Skeletal muscle satellite cell (primary cell): ENCODE data around the gene SNX14. TPM values are rescaled to one million over a fixed set of nuclear protein-coding genes. Genes with fewer than 3 reads are reported as not detected.
"Not testable (repeated sequence)": the region's sequence is repeated elsewhere in the genome, so short reads cannot be mapped to it uniquely, and the experiment has no call there.

Experiments used
- H3K27me3 ChIP-seq: 2 replicates; pipeline ENCODE4 v1.7.0; 2013; ENCODE audit warnings: low read length; ENCODE audit not compliant: control insufficient read depth, insufficient read depth
- H3K36me3 ChIP-seq: 2 replicates; pipeline ENCODE4 v1.7.0; 2013; ENCODE audit warnings: mild to moderate bottlenecking, control low read depth, low read length; ENCODE audit not compliant: insufficient read depth
- H3K4me1 ChIP-seq: 2 replicates; pipeline ENCODE4 v1.7.0; 2013; ENCODE audit warnings: low read length; ENCODE audit not compliant: control insufficient read depth, insufficient read depth
- H3K4me2 ChIP-seq: 2 replicates; pipeline ENCODE4 v1.7.0; 2013; ENCODE audit warnings: mild to moderate bottlenecking, low read length
- H3K4me3 ChIP-seq: 2 replicates; pipeline ENCODE4 v1.7.0; 2013; ENCODE audit warnings: low read length
- H3K9ac ChIP-seq: 2 replicates; pipeline ENCODE4 v1.7.0; 2013; ENCODE audit warnings: mild to moderate bottlenecking, low read depth, low read length, moderate library complexity
- H3K9me3 ChIP-seq: replicated peaks from 2 replicates; pipeline ENCODE4 v1.7.0; 2013; ENCODE audit warnings: mild to moderate bottlenecking, control low read depth, low read length
- total RNA-seq: library from RNA; depleted of rRNA; stranded (reverse); fragments of >200 nt; gene quantifications from 2 replicates; pipeline ENCODE4 v1.2.3, GENCODE V29; 2012; rRNA removed

SNX14 gene, protein sequence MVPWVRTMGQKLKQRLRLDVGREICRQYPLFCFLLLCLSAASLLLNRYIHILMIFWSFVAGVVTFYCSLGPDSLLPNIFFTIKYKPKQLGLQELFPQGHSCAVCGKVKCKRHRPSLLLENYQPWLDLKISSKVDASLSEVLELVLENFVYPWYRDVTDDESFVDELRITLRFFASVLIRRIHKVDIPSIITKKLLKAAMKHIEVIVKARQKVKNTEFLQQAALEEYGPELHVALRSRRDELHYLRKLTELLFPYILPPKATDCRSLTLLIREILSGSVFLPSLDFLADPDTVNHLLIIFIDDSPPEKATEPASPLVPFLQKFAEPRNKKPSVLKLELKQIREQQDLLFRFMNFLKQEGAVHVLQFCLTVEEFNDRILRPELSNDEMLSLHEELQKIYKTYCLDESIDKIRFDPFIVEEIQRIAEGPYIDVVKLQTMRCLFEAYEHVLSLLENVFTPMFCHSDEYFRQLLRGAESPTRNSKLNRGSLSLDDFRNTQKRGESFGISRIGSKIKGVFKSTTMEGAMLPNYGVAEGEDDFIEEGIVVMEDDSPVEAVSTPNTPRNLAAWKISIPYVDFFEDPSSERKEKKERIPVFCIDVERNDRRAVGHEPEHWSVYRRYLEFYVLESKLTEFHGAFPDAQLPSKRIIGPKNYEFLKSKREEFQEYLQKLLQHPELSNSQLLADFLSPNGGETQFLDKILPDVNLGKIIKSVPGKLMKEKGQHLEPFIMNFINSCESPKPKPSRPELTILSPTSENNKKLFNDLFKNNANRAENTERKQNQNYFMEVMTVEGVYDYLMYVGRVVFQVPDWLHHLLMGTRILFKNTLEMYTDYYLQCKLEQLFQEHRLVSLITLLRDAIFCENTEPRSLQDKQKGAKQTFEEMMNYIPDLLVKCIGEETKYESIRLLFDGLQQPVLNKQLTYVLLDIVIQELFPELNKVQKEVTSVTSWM
- total RNA-seq, result 71.0 and 91.8 TPM in 2 replicates

DNA sequence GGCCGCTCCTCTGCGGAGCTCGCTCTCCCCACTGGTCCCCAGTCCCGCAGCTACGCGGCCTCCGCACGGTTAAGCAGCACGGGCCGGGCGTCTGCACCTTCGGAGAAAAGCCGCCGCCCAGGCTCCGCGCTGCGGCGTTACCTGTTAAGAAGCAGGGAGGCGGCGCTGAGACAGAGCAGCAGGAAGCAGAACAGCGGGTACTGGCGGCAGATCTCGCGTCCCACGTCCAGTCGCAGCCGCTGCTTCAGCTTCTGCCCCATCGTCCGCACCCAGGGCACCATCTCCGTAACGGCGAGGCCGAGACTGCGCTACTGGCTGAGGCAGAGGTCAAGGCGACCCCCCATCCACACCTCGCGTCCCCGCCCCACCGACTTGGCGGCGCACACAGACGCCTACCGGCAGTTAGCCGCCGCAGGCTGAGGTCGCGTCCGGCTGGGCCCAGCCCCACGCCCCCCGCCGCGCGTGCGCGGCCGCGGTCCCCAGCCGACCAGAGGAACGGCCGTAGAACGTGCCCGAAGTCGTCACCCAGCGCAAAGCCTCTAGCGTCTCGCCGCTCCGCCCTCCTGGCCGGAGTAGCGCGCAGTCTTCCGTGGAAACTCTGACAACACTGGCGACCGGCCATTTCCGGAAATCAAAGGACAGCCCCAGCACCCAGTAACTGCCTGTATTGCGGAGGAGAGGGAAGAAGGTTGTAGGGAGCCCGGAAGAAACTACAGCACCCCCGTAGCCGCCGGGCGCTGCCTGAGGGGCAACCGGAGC is at the start of gene SNX14:
Gene SNX14, minus strand, starts transcription at position 421 of the 759 bp plus-strand sequence. Its CDS starts 140 bp downstream, at position 281.
- no peaks in the 10 kb centered on the region for H3K36me3 ChIP-seq
- peak within 1 kb of the TSS; percentile 98 for H3K4me2 ChIP-seq
- peak within 1 kb of the TSS; percentile 87 for H3K4me3 ChIP-seq
- no peaks in the 10 kb centered on the region for H3K27me3 ChIP-seq
- H3K9ac ChIP-seq, result peak within 1 kb of the TSS; percentile 89
- H3K9me3 ChIP-seq, result no peaks in the 10 kb centered on the region
- H3K4me1 ChIP-seq, result peaks cover 21% of the 10 kb centered on the region

DNA sequence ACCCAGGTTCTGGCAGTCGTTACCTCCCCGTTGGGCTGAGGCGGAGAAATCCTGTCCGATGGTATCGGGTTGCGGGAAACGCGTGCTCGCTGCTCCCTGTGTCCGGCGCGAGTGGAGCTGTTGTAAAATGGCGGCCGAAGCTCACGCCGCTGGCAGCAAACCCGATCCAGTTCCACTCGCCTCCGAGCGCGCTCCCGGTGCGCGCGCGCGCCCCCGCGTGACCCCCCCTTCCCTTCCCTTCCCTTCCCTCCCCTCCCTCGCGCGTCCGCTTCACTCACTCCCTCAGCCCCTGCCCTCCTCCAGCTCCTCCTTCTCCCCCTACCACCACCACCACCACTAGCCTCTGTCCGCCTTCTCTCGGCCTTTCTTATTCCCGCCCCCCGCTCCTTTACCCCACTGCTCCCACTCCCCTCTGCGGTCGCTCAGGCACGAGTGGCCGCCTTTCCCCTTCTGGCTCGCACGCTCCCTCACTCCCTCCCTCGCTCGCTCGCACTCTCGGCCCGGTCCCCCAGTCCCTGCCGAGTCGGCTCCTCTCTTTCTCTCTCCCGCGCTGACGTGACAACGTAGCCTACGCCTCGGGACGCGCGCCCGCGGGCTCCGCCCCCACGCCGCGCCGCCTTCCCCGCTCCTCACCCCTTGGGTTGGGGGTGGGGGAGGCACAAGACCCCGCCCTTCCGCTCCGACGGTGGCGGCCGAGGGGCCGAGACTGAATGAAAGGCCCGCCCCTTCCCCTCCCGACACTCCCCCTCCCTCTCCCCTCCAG is 49.3 kb upstream of the SNX14 start, which contains the start of gene SYNCRIP:
Gene SYNCRIP, minus strand, starts transcription at position 113 of the 763 bp plus-strand sequence. CDS start 1,447 bp downstream, outside the sequence.
- Histone ChIP-seq H3K36me3 (peaks cover 36% of the 10 kb centered on the region), H3K4me1 (peaks cover 36% of the 10 kb centered on the region), H3K27me3 (no peaks in the 10 kb centered on the region), H3K9me3 (no peaks in the 10 kb centered on the region), H3K4me2 (peak within 1 kb of the TSS; percentile 85), H3K4me3 (peak within 1 kb of the TSS; percentile 89), H3K9ac (peak within 1 kb of the TSS; percentile 98)

DNA sequence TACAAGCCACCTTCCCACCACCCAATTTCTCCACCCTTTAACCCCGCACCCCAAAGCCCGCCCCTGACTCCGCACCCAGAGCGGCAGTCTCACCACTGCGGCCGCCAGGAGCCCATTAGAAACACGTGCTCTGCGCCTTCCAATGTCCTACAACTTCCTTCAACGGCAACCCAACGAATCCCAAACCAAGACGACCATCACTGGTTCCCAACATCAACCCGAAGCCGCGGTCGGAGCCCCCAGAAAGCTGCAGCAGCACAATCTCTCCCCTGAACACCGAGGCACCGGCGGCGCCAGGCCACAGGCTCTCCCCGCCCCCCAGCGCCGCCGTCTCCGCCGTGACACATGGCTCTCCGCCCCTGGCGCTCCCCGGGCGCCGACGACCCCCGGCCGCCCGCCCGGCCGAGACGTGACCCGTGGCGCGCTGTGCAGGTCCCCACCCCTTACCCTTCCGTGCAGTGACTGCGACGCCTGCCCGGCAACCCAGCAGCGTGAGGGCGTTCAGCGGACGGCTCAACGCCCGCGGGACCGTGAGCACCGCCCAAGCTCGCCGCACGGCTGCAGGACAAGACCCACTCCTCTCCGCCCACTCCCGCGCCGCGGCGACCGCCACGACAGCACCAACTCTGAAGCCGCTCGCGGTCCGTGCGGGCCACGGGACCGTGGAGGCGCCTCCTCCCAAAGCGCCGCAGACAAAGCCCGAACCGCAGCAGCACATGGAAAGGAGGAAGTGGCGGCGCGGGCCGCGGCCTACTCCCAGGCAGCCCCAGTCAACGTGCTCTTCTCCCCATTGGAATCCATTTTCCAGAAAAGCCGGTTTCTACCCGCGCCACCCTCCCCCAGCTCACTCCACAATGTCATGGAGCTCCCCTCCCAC is 48.5 kb upstream of the SNX14 start:
- Histone ChIP-seq H3K4me2 (peak overlapping the region; percentile 85), H3K27me3 (no peaks in the 10 kb centered on the region), H3K9me3 (no peaks in the 10 kb centered on the region), H3K9ac (peak overlapping the region; percentile 98), H3K4me3 (peak overlapping the region; percentile 89), H3K36me3 (peaks cover 44% of the 10 kb centered on the region), H3K4me1 (peaks cover 36% of the 10 kb centered on the region)

DNA sequence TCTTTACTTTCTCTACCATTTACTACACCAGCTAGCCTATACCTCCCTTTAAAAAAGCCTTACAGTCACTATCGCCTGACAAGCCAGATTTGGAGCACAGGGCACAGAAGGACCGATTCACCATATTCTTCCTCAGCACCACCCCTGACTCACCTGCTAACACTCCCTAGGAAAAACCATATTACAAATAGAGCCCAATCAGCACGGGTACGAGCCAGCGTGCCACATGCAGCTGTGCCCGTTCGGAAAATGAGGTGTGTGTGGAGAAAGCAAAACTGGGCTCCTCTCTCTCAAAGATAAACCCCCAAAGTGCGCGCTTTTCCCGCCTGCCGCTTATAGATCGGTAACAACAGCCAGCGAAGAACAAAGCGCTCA is 47.9 kb upstream of the SNX14 start:
- peak overlapping the region; percentile 98 for H3K9ac ChIP-seq
- no peaks in the 10 kb centered on the region for H3K27me3 ChIP-seq
- peak overlapping the region; percentile 85 for H3K4me2 ChIP-seq
- no peaks in the 10 kb centered on the region for H3K9me3 ChIP-seq
- peak overlapping the region; percentile 89 for H3K4me3 ChIP-seq
- H3K36me3 ChIP-seq, result peaks cover 51% of the 10 kb centered on the region
- peaks cover 36% of the 10 kb centered on the region for H3K4me1 ChIP-seq

DNA sequence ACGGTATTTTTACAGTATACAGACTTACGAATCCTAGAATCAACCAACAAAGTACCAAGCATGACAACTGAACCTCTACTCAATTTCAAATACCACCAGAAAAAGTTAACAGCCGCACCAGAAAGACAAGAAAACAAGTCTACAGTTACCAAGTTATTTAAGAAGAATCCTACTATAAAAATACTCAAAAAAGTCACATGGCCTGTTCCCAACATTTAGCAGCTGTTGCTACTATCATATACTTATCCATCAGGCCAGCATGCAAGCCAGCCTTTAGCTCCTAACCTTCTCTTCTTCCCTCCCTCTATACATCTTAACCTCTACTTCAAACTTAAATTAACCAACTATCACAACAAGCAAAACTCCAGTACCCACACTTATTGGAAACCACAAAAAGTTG is 47.2 kb upstream of the SNX14 start:
- no peaks in the 10 kb centered on the region for H3K27me3 ChIP-seq
- peaks cover 36% of the 10 kb centered on the region for H3K4me1 ChIP-seq
- H3K4me3 ChIP-seq, result peak overlapping the region; percentile 89
- H3K9me3 ChIP-seq, result no peaks in the 10 kb centered on the region
- H3K9ac ChIP-seq, result peak overlapping the region; percentile 98
- peak overlapping the region; percentile 85 for H3K4me2 ChIP-seq
- H3K36me3 ChIP-seq, result peaks cover 58% of the 10 kb centered on the region

DNA sequence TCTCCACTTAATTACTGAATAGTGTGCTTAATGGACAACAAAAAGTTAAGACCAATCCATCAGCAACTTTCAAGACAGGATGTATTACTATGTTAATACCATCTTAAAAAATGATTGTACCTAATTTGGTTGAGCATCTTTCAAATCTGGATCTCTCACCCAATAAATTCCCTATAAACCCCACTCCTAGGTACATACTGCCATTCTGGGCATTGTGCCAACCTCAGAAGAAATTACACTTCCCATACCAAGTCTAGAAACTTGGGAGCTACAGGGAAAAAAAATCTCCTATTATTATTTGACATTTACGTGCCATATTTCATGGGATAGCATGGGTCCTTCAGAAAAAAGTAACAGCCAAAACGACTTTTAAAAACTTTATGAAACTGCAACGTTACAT is 43.9 kb upstream of the SNX14 start:
- Histone ChIP-seq H3K4me1 (peaks cover 25% of the 10 kb centered on the region), H3K36me3 (peaks cover 86% of the 10 kb centered on the region), H3K9ac (no peak overlapping the region), H3K27me3 (no peaks in the 10 kb centered on the region), H3K9me3 (no peaks in the 10 kb centered on the region), H3K4me2 (no peak overlapping the region), H3K4me3 (no peak overlapping the region)

DNA sequence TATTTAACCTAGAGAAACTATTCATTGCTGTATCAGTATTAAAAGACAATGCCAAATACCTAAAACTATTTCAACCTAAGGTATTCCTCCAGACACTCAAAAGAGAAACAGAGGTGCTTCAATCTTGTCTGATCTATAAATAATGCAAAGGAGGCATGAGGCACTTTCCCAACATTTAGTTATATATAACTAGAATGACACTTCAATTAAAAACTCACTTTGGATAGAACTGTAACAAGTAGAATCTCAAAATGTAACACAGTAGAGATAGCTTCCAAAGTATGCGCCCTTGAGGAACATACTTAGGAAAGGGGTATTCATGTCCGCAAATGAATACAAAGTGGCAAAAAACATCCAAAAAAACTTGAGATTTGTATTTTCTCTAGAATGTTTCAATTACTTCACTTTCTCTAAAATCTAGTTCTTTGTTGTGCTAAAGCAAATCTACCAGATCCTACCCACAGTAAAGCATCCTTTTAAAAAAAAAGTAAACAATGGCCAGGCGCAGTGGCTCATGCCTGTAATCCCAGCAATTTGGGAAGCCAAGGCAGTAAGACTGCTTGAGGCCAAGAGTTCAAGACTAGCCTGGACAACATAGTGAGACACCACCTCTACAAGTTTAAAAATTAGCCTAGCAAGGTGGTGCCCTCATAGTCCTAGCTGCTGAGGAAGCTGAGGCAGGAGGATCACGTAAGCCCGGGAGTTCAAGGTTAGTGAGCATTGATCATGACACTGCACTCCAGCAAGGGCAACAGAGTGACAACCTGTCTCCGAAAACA is 38.7 kb upstream of the SNX14 start:
- Histone ChIP-seq H3K27me3 (no peaks in the 10 kb centered on the region), H3K36me3 (peaks cover 93% of the 10 kb centered on the region), H3K4me1 (no peaks in the 10 kb centered on the region), H3K9ac (no peak overlapping the region), H3K4me3 (no peak overlapping the region), H3K9me3 (no peaks in the 10 kb centered on the region), H3K4me2 (no peak overlapping the region)

DNA sequence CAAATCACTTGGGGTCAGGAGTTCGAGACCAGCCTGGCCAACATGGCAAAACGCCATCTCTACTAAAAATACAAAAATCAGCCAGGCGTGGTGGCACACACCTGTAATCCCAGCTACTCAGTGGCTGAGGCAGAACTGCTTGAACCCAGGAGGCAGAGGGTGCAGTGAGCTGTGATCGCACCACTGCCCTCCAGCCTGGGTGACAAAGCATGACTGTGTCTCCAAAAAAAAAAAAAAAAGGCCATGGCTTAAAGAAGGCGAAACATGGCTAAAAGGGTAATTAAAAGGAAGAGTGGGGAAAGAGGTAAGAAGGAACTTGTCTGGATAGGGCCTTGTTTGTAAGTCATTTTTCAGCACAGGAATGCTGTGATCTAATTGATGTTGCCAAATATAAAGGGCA is 37.5 kb upstream of the SNX14 start:
- not testable (repeated sequence) for H3K4me1 ChIP-seq, H3K4me3 ChIP-seq, H3K27me3 ChIP-seq, H3K4me2 ChIP-seq, H3K9ac ChIP-seq, H3K9me3 ChIP-seq
- H3K36me3 ChIP-seq, result peaks cover 91% of the 10 kb centered on the region

DNA sequence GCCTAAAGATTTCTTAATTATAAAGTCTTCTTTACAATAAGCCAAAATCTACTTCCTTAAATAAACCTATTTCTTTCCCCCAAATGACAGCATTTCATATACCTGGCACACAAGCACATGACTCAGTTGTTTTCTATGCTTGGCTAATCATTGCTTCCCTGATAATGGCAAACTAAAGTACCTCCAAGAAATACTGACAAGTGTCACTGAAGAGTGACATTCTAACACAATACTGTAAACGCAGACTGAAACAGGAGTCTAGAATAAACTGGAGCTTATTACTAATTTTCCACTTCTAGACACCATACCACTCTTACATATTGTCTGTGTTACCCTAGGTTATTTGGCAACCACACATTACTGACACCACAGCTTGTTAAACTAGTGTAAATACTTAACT is 34.7 kb upstream of the SNX14 start:
- Histone ChIP-seq H3K4me3 (no peak overlapping the region), H3K9me3 (no peaks in the 10 kb centered on the region), H3K27me3 (no peaks in the 10 kb centered on the region), H3K4me2 (no peak overlapping the region), H3K36me3 (peaks cover 86% of the 10 kb centered on the region), H3K9ac (no peak overlapping the region), H3K4me1 (no peaks in the 10 kb centered on the region)
